Loucy (cell line): ENCODE results near the gene KLKB1.
"Not testable (repeated sequence)": the region's sequence is repeated elsewhere in the genome, so short reads cannot be mapped to it uniquely, and the experiment has no call there.

Experiments
- H2AFZ ChIP-seq: fragments of 200-600 bp; sonication (generic); 2 replicates; pipeline ENCODE4 v1.6.0; 2016; ENCODE audit warnings: antibody characterized with exemption, mild to moderate bottlenecking, low read length, moderate library complexity
- H3F3A ChIP-seq: fragments of 200-600 bp; 2 replicates; pipeline ENCODE4 v1.6.0; 2016; ENCODE audit warnings: antibody characterized with exemption, low read depth, mild to moderate bottlenecking
- H3K27me3 ChIP-seq: fragments of 200-600 bp; sonication (generic); 2 replicates; pipeline ENCODE4 v1.6.1; 2014; ENCODE audit warnings: low read length, mild to moderate bottlenecking; ENCODE audit not compliant: insufficient read depth, poor library complexity, severe bottlenecking
- H3K36me3 ChIP-seq: fragments of 200-600 bp; sonication (generic); 2 replicates; pipeline ENCODE4 v1.6.1; 2016; ENCODE audit warnings: low read length; ENCODE audit not compliant: insufficient read depth
- H3K4me1 ChIP-seq: fragments of 200-600 bp; sonication (generic); 2 replicates; pipeline ENCODE4 v1.5.1; 2014; ENCODE audit warnings: low read length, mild to moderate bottlenecking; ENCODE audit not compliant: insufficient read depth, poor library complexity, severe bottlenecking
- H3K4me2 ChIP-seq: fragments of 200-600 bp; sonication (generic); 2 replicates; pipeline ENCODE4 v1.6.0; 2014; ENCODE audit warnings: antibody characterized with exemption, low read length, low read depth, mild to moderate bottlenecking; ENCODE audit not compliant: poor library complexity, severe bottlenecking
- H3K4me3 ChIP-seq: fragments of 200-600 bp; sonication (generic); 2 replicates; pipeline ENCODE4 v1.5.1; 2014; ENCODE audit warnings: low read length, mild to moderate bottlenecking, mixed read lengths; ENCODE audit not compliant: poor library complexity, severe bottlenecking
- H3K79me2 ChIP-seq: fragments of 200-600 bp; sonication (generic); 2 replicates; pipeline ENCODE4 v1.6.1; 2014; ENCODE audit warnings: low read length; ENCODE audit not compliant: insufficient read depth
- H3K9ac ChIP-seq: fragments of 200-600 bp; sonication (generic); 2 replicates; pipeline ENCODE4 v1.6.0; 2014; ENCODE audit warnings: mild to moderate bottlenecking, low read depth, low read length, moderate library complexity; ENCODE audit not compliant: poor library complexity, severe bottlenecking
- H3K9me2 ChIP-seq: fragments of 200-600 bp; sonication (generic); replicated peaks from 2 replicates; pipeline ENCODE4 v1.6.1; 2016; ENCODE audit warnings: low read depth, low read length, mixed read lengths
- H3K9me3 ChIP-seq: fragments of 200-600 bp; sonication (generic); 2 replicates; pipeline ENCODE4 v1.6.1; 2014; ENCODE audit warnings: mild to moderate bottlenecking, antibody characterized with exemption, low read length, low read depth; ENCODE audit not compliant: insufficient read depth
- H4K20me1 ChIP-seq: fragments of 200-600 bp; sonication (generic); 2 replicates; pipeline ENCODE4 v1.6.0; 2014; ENCODE audit warnings: antibody characterized with exemption, low read length, mild to moderate bottlenecking; ENCODE audit not compliant: insufficient read depth, poor library complexity, severe bottlenecking
- CTCF ChIP-seq: fragments of 200-600 bp; sonication (generic); conservative IDR thresholded peaks from 2 replicates; pipeline ENCODE4 v1.5.1; 2014; ENCODE audit warnings: mild to moderate bottlenecking, antibody characterized with exemption, low read length
- EZH2phosphoT487 ChIP-seq: fragments of 200-600 bp; IDR thresholded peaks from 2 replicates; pipeline ENCODE4 v1.6.1; 2018; ENCODE audit warnings: antibody characterized with exemption, mild to moderate bottlenecking, moderate library complexity, borderline replicate concordance

The KLKB1 gene

GRCh38 chr4:186260504-186261448, 33.5 kb downstream of the KLKB1 start:
- H3K9me3 ChIP-seq: no peaks in the 10 kb centered on the region; the same call in 1 of the 2 replicates
- H3K27me3 ChIP-seq: no peaks in the 10 kb centered on the region
- H3K36me3 ChIP-seq: no peaks in the 10 kb centered on the region
- TF ChIP-seq CTCF (no peak), EZH2phosphoT487 (no peak)
- no peaks in the 10 kb centered on the region for H3K4me1 ChIP-seq
- no peaks in the 10 kb centered on the region for H3K79me2 ChIP-seq
- no peak overlapping the region for H3K4me3 ChIP-seq
- no peak overlapping the region for H3K4me2 ChIP-seq
- no peak overlapping the region for H2AFZ ChIP-seq
- H4K20me1 ChIP-seq: no peaks in the 10 kb centered on the region
- H3K9ac ChIP-seq: no peak overlapping the region
- no peaks in the 10 kb centered on the region for H3F3A ChIP-seq
- H3K9me2 ChIP-seq: no peaks in the 10 kb centered on the region

- no peaks in the 10 kb centered on the region for H3K9me2 ChIP-seq
- no peaks in the 10 kb centered on the region for H3K36me3 ChIP-seq
- H3K79me2 ChIP-seq: no peaks in the 10 kb centered on the region
- H3F3A ChIP-seq: no peaks in the 10 kb centered on the region
- TF ChIP-seq EZH2phosphoT487 (no peak), CTCF (no peak)
- no peaks in the 10 kb centered on the region for H3K4me1 ChIP-seq
- no peaks in the 10 kb centered on the region for H4K20me1 ChIP-seq
- no peak overlapping the region for H3K4me3 ChIP-seq
- no peak overlapping the region for H2AFZ ChIP-seq
- H3K9ac ChIP-seq: no peak overlapping the region
- no peak overlapping the region for H3K4me2 ChIP-seq
- no peaks in the 10 kb centered on the region for H3K27me3 ChIP-seq
- H3K9me3 ChIP-seq: no peaks in the 10 kb centered on the region; the same call in 1 of the 2 replicates
Observed at GRCh38 chr4:186264660-186265059, 37.4 kb downstream of the KLKB1 start.

GRCh38 chr4:186265250-186265649, 37.9 kb downstream of the KLKB1 start:
- not testable (repeated sequence) for H3K4me2 ChIP-seq, H2AFZ ChIP-seq, H3K4me3 ChIP-seq, H3F3A ChIP-seq, H3K9me3 ChIP-seq, H3K36me3 ChIP-seq, H4K20me1 ChIP-seq, H3K9me2 ChIP-seq, H3K79me2 ChIP-seq, H3K9ac ChIP-seq, H3K4me1 ChIP-seq, H3K27me3 ChIP-seq
